IMR-90 (cell line): Measurements from ENCODE around the gene CDK12.

Source experiments
- CHD1 ChIP-seq: IDR thresholded peaks from 2 replicates; pipeline ENCODE4 v1.6.1; 2012; ENCODE audit warnings: low read depth, low read length, improper control_type of control experiment
- POLR2A ChIP-seq: IDR thresholded peaks from 2 replicates; pipeline ENCODE4 v1.6.1; 2012; ENCODE audit warnings: mild to moderate bottlenecking, low read depth, low read length
- RAD21 ChIP-seq: IDR thresholded peaks from 2 replicates; pipeline ENCODE4 v1.6.1; 2012; ENCODE audit warnings: low read length, improper control_type of control experiment
- RFX5 ChIP-seq: IDR thresholded peaks from 2 replicates; pipeline ENCODE4 v1.8.0; 2012; ENCODE audit warnings: low read depth, mild to moderate bottlenecking, low read length, moderate library complexity
- TF ChIP-seq, protein P1 (sequence below): conservative IDR thresholded peaks from 2 replicates; pipeline ENCODE4 v1.5.1; 2012; ENCODE audit warnings: mild to moderate bottlenecking, low read depth, low read length, improper control_type of control experiment

DNA sequence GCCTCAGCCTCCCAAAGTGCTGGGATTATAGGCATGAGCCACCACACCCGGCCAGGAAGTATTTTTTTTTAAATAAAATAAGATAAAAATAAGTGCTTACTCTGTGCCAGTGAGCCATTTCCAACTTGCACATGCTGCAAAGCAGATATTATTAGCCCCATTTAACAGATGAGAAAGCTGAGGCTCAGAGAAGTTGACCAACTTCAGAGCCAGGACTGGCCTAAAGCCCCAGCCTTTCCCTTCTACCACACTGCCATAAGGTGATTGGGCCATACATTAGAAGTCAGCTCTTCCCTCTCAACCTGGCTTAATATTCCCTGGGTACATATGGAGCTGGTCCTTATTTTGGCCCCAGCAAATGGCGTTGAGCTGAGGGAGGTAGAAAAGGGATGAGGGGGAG is 121.4 kb downstream of the CDK12 start:
- TF ChIP-seq, protein P1, sequence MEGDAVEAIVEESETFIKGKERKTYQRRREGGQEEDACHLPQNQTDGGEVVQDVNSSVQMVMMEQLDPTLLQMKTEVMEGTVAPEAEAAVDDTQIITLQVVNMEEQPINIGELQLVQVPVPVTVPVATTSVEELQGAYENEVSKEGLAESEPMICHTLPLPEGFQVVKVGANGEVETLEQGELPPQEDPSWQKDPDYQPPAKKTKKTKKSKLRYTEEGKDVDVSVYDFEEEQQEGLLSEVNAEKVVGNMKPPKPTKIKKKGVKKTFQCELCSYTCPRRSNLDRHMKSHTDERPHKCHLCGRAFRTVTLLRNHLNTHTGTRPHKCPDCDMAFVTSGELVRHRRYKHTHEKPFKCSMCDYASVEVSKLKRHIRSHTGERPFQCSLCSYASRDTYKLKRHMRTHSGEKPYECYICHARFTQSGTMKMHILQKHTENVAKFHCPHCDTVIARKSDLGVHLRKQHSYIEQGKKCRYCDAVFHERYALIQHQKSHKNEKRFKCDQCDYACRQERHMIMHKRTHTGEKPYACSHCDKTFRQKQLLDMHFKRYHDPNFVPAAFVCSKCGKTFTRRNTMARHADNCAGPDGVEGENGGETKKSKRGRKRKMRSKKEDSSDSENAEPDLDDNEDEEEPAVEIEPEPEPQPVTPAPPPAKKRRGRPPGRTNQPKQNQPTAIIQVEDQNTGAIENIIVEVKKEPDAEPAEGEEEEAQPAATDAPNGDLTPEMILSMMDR = no peak
- TF ChIP-seq RFX5 (no peak), RAD21 (no peak), CHD1 (no peak), POLR2A (no peak)
